HCT116 (cell line): ENCODE results near the gene ZSCAN2.

Experiments used
- CTCF ChIP-seq, 3 experiments: fragments of 200-600 bp in 1 of 3; sonication (generic) in 1 of 3; IDR thresholded peaks in 2 of 3; conservative IDR thresholded peaks in 1 of 3; 2 replicates each; pipeline ENCODE4 v1.5.1; 2012 to 2017; ENCODE audit warnings: low read depth in 2 of 3, low read length in 2 of 3, antibody characterized with exemption in 1 of 3, borderline replicate concordance in 1 of 3, control low read depth in 1 of 3, mild to moderate bottlenecking in 1 of 3, mixed read lengths in 1 of 3, mixed run types in 1 of 3, moderate library complexity in 1 of 3; ENCODE audit not compliant: insufficient read depth in 1 of 3
- ELF1 ChIP-seq: IDR thresholded peaks from 2 replicates; pipeline ENCODE4 v1.6.1; 2012; ENCODE audit warnings: low read depth, borderline replicate concordance
- MAX ChIP-seq: IDR thresholded peaks from 2 replicates; pipeline ENCODE4 v1.6.1; 2012
- POLR2A ChIP-seq: IDR thresholded peaks from 2 replicates; pipeline ENCODE4 v1.7.0; 2011; ENCODE audit warnings: borderline replicate concordance; ENCODE audit not compliant: insufficient read depth, insufficient read length; ENCODE audit errors: extremely low read depth
- SIN3A ChIP-seq: IDR thresholded peaks from 2 replicates; pipeline ENCODE4 v1.6.1; 2012; ENCODE audit warnings: low read depth
- SP1 ChIP-seq: IDR thresholded peaks from 2 replicates; pipeline ENCODE4 v1.6.1; 2012; ENCODE audit warnings: low read depth
- YY1 ChIP-seq: IDR thresholded peaks from 2 replicates; pipeline ENCODE4 v1.6.1; 2011; ENCODE audit warnings: low read length, low read depth, moderate library complexity, mild to moderate bottlenecking; ENCODE audit not compliant: insufficient replicate concordance; ENCODE audit errors: extremely low read depth

- no peak for TF ChIP-seq MAX
- TF ChIP-seq CTCF (IDR thresholded peaks at IDR 0.05 in 2 of 3, conservative IDR thresholded peaks at IDR 0.05 in 1 of 3; ENCODE audit: borderline replicate concordance in 1 of 3, insufficient read depth in 1 of 3, low read depth in 2 of 3, low read length in 2 of 3), result no peak
- TF ChIP-seq SIN3A, result no peak
- TF ChIP-seq POLR2A, result no peak
- TF ChIP-seq YY1, result no peak
- no peak for TF ChIP-seq ELF1
- no peak for TF ChIP-seq SP1
These were observed 25.3 kb upstream of the ZSCAN2 start for GRCh38 chr15:84575493-84575892.
